Measurements from ENCODE around the gene FAM89B.
"Not testable (repeated sequence)": the region's sequence is repeated elsewhere in the genome, so short reads cannot be mapped to it uniquely, and the experiment has no call there.

The FAM89B gene

DNA sequence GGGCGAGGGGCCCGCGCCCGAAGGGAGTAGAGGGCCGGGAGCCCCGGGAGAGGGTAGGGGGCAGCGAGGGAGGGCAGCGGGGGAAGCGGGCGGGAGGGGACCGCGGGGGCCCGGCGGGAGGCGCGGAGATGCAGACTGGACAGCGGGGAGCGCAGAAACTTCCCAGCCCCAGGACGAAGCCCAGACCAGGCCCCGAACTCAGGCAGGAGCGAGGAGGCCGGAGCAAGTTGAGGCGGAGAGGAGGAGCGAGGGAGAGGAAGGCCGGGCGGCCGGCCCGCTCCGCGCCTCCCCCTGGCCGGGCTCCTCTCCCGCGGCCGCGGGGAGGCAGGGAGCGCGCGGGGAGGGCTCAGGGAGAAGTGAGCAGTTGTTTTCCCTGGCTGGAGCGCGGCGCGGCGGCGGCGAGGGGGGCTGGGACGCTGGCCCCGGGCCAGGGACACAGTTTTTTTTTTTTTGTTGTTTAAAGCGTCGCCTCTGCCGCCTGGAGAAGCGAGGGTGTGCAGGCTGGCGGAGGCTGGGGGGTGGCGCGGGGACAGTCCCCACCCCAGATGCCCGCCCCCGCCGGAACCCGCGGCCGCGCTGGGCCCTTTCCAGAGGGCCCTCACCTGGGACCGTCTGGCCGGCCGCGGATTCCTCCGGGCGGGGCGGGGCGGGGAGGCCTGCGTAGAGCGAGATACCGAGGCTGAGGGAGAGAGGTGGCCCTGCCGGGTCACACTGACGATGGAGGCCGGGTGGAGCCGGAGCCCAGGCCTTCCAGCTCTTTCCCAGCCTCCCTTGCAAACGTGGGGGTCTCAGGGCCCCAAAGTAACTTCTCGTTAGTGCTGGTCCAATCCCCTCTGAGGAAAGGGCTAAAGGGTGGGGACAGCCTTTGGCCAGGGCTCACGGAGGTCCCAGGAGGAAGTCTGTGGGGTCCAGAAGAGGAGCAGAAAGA, 14.1 kb upstream of the FAM89B start, which contains the start of gene LTBP3:
Gene LTBP3, minus strand, starts transcription at position 358 of the 928 bp plus-strand sequence. CDS start 400 bp downstream, outside the sequence.
- DNase-seq = peak; percentile 58

DNA sequence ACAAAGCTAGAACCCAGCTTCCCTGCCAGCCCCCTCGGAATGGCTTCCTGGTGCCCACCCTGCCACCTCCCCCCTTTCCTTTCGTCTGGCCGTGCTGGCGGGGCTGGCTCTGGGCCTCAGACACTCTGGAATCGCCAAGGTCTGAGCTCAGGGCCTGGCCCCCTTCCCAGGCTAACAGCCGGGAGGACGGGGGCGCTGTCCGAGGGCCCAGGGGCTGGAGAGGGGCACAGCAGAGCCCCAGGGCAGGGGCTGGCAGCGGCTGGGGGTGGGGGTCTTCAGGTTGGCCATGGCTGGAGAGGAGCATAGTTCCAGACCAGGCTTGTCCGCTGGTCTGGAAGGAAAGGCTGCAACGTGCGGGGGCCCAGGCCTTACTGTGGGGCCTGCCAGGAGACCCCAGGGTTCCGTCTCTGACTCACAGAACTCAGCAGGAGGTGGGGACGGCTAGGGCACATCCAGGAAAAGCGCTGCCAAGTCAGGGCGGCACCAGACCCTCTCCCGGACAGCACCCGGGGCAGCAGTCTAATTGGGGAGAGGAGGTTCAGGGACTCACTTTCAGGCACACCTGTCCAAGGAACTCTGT, 13.3 kb upstream of the FAM89B start:
- peak; percentile 81 for DNase-seq

DNA sequence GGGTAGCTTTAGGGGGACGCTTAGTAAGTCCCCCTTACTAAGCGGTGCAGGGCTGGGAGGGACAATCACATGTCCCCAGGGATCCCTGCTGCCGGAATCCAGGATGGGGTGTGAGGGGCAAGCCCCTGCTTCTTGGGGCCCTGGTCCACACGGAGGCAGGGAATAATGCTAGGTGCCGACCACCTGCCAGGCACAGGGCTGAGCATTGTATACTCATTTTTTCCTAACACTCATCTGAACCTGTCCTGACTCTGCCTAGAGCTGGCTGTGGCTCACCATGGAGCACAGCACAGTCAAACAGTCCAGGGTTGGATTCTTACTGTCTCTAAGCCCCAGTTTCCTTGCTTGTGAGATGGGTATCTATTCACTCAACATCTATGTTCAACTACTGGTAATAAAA, 12.8 kb upstream of the FAM89B start:
- peak; percentile 73 for DNase-seq

DNA sequence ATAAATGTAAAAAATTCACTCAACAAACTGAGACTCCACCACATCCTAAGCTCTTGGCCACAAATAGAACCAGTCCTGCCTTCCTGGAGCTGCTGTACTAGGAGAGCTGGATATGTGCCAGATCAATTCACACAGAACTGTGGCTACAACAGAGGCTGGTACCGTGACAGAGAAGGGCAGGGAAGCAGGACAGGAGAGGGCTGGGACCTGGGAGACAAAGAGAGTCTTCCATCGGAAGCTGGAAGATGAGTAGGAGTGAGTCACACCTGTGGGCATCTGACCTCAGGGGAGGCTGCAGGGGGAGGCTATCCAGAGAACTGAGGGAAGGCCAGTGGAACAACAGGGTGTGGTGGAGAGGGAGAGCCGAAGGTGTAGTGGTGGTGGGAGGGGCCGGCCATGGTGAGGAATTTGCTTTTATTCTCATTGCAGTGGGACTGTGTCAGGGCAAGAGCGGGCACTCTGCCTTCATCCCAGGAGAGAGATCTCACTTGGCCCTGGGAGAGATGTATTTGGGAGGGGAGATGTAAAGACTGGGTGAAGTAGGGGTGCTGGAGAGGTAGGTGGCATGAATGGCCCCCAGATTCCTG, 12.3 kb upstream of the FAM89B start:
- DNase-seq = peak; percentile 73

DNA sequence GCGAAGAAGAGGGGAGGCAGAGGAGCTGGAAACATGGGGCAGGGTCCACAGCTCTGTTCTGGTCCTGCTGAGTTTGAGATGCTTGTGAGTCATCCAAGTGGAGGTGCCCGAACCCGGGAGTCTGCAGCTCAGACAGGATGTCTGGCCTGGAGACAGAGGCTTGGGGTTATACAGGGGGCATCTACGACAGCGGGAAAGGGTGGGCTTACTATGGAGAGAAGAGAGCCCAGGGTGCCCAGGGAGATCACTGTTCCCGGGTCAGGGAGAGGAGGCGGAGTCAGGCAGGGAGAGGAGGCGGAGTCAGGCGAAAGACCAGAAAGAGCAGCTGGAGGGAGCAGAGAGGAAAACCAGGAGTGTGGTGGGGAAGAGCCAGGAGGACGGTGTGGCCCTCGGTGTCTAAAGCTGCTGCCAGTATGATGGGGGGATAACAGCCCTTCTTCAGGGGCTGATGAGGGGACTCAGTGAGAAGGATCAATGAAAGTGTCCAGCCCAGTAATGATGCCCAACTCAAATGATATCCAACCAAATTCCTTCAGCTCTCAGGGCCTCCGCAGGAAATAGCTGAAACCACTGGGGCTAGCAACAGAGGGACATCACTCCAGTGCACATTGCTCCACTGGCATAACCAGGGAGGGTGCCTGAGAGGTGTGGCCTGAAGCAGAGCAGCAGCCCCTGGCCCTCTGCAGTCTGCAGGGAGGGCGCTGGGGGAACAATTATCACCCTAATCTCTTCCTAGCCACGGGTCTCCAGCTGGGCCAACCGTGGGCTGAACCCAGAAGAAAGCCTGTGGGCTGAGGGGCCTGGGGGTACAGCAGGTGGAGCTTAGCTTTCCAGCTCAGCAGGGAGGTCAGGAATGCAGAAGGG, 11.6 kb upstream of the FAM89B start:
- DNase-seq = peak; percentile 64

DNA sequence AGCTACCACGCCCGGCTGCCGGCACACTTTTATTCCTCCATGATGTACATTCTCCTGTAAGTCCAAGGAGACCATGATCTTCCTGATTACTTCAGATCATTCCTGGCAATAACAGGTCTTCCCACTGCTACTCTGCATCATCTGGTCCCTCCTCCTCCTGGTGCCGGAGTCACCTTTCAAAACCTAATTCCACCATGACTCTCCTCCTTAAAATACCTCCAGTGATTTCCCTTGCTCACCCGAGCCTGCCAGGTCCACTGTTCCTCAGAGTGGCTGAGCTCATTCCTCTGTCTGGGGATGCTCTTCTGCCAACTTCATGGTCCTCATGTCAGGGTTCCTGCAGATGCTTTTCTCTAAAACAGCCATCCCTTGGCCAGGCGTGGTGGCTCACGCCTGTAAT, 10.3 kb upstream of the FAM89B start:
- DNase-seq = no peak

DNA sequence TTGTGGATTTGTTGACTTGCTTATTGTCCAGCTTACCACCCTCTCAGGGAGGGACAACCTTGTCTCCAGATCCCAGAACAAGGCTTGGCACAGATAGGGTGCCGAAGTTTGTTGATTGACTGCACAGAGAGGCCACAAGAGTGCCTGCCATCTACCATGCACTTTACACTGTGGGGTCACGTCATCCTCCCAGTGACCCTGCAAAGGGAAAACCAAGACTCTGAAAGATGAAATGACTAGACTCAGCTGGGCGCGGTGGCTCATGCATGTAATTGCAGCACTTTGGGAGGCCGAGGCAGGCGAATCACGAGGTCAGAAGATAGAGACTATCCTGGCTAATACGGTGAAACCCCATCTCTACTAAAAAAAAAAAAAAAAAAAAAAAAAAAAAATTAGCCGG, 9.6 kb upstream of the FAM89B start:
- DNase-seq = no peak

DNA sequence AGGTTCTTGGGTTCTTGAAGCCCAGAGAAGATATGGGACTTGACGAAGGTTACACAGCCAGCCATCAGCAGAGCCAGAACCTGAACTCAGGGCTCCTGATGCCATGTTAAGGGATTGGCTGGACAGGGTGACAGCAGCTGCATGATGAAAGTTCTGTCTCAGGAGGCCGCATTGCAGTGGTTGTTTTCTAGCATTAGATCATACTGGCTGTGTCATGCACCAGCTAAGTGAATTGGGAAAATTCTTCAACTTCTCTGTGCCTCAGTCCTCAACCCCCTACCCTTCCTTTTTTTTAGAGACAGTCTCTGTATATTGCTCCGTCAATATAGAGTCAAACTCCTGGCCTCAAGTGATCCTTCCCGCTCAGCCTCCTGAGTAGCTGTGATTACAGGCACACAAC, 8.7 kb upstream of the FAM89B start:
- DNase-seq = no peak

DNA sequence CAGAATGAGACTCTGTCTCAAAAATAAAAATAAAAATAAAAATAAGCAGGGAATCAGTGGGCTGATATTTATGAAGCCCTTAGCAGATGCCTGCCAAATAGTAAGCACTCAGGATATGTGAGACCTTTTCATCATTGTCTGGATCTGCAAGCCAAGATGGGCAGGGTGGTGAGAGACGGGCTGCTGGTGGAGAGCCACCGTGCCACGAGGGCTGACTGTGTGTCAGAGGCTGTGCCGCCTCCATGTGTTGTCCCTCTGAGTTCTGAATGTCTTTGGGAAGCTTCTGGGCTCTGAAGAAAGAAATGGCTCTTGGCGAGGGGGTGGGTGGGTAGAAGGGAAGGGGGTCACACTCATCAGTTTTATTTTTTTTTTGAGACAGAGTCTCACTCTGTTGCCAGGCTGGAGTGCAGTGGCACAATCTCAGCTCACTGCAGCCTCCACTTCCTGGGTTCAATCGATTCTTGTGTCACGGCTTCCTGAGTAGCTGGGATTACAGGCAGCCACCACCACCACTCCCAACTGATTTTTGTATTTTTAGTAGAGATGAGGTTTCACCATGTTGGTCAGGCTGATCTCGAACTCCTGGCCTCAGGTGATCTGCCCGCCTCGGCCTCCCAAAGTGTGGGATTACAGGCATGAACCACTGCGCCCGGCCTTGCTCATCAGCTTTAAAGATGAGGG, 7.3 kb upstream of the FAM89B start:
- not testable (repeated sequence) for DNase-seq

DNA sequence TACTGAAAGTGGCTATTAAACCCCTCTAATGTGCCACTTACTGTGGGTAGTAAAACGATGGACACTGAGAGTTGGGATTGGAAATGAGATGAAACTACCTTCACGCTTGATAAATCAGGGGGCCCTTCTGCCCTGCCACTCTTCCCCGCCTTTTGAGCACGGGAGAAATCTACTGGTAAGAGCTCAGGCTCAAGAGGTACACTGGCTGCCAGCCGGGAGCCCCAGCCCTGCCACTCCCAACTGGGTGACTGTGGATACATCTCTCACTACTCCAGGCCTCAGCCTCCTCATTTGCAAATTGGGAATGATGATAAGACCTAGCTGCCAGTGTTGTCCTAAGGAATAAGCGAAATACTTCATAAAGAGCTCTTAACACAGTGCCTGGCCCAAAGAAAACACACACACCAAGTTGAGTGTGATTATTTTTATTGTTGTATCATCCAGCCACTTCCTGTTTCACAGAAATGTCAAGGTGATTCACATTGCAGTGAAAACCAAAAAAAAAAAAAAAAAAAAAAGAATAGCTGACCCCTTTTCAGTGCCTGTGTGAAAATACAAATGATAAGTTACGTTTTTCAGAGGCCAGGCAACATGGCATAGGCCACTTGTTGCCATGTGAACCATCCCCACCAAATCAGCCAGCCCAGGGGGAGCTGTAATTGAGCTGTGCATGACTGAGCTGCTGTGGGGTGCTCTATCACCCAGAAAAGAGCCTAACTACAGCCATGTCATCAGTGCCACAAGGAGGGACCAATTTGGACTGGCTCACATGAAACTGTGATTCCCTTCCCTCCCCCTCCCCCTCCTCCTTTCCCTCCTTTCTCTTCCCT, 6.5 kb upstream of the FAM89B start:
- DNase-seq = no peak

DNA sequence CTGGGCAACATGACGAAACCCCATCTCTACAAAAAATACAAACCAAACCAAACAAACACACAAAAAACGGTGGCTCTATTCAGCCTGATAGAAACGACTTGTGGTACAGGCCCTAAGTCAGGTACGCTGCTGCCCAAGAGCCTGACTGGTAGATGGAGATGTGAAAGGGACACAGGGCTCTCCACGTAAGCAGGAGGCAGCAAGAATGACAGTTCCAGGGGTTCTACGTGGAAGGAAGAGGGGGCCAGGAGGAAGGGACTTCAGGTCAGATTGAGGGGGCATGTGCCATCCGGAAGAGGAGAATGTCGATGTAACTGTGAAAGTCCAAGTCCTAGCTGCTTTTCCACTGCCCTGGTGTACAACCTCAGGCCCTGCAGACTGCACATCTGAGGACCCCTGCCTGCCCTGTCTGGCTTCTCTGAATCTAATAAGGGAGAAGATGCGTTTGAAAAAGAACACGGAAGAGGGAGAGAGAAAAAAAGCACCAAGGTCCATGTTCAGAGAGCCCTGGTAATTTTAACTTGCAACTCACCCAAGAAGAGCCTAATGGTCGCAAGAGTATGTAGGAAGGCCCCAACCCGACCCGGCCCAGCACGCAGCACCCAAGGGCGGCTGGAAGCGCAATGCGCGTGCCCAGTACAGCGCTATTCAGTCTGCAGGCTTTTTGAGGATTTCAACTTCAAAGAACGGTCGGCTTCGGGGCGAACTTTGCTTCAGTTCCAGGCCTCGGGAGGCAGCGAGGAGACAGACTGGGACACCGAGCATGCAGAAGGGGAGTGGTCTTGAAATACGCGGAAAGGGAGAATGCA, 3.0 kb upstream of the FAM89B start:
- no peak for DNase-seq

DNA sequence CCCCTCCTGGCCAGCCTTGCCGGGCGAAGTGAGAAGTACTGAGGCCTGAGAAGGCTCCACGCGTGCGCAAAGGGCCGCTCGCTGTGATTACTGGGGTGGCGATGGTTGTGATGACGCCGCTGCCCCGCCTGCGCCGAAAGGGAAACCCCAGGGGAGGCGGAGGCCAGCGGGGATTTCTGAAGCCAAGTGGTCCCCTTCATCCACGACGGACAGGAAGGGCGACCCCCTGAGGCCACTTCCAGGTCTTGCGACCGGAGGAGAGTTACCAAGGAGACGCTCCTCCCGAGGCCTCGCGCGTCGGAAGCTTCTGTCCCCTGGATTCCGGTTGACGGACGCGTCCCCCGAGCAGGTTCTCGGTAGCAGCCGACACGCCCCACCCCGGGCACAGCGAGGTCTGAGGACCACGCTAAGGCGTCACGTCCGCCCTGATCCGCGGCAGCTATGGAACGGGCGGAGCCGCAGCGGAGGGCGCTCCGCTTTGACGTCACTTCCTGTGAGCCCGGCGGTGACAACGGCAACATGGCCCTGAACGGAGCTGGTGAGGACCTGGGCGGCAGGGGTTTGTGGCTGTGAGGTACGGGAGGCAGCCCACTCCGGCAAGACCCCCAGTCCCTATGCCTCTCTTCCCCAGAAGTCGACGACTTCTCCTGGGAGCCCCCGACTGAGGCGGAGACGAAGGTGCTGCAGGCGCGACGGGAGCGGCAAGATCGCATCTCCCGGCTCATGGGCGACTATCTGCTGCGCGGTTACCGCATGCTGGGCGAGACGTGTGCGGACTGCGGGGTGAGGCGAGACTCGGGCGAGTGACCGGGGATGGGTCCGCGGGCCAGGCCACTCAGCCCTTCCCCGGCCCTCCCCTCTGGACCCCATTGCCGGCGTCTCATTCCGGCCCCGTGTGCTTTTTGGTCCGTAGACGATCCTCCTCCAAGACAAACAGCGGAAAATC, 2.1 kb upstream of the FAM89B start, which contains the start of gene ZNRD2:
Gene ZNRD2, plus strand, starts transcription at position 505 of the 946 bp plus-strand sequence. Its CDS starts 15 bp downstream, at position 520.
- DNase-seq = peak; percentile 97

DNA sequence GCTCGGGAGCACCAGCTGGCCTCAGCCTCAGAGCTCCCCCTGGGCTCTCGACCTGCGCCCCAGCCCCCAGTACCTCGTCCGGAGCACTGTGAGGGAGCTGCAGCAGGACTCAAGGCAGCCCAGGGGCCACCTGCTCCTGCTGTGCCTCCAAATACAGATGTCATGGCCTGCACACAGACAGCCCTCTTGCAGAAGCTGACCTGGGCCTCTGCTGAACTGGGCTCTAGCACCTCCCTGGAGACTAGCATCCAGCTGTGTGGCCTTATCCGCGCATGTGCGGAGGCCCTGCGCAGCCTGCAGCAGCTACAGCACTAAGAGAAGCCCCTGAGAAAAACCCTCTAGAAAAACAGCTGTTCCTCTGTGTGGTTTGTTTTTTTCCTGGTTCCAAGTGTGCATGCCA, 918 bp upstream of the FAM89B start:
- DNase-seq = no peak

DNA sequence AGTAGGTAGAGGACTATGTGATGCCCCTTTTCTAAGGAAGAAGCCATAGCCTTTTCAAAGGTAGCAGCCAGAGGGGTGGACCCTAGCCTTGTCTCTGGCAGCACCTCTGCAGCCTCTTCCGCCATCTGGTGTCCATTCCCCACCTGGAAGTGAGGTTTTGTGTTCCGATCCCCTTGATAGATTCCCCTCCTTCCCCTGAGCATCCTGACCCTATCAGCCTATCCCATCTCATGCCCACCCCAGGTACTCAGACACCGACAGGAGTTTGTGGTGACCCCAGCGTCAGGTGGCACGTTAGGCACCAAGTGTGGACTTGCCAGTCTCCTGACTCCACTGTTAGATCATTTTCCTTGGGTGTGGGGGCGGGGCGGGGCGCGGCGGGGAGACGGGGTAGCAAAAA, 398 bp upstream of the FAM89B start:
- DNase-seq = no peak

DNA sequence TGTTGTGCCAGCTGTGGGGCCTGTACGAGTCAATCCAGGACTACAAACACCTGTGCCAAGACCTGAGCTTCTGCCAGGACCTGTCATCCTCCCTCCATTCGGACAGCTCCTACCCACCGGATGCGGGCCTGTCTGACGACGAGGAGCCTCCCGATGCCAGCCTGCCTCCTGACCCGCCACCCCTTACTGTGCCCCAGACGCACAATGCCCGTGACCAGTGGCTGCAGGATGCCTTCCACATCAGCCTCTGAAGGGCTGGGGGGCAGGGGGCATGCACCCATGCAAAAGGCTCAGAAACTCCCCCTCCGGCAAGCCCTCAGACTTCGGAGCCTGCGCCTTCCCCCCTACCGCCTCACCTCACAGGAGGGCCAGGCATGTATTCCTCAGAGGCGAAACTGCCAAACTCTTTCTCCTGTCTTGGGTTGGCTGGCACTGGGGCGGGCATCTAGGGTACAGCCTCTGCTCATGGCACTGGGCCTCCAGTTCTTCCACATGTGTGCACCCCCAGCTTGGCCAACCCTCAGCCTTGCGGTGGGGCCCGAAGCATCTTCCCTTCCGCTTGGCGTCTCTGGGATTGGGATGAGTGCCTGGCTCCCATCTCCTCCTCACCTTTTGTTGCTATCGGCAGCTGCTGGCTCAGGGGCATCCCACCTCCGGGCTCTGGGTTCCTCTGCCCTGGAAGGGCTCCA, 1.2 kb downstream of the FAM89B start:
- no peak for DNase-seq

DNA sequence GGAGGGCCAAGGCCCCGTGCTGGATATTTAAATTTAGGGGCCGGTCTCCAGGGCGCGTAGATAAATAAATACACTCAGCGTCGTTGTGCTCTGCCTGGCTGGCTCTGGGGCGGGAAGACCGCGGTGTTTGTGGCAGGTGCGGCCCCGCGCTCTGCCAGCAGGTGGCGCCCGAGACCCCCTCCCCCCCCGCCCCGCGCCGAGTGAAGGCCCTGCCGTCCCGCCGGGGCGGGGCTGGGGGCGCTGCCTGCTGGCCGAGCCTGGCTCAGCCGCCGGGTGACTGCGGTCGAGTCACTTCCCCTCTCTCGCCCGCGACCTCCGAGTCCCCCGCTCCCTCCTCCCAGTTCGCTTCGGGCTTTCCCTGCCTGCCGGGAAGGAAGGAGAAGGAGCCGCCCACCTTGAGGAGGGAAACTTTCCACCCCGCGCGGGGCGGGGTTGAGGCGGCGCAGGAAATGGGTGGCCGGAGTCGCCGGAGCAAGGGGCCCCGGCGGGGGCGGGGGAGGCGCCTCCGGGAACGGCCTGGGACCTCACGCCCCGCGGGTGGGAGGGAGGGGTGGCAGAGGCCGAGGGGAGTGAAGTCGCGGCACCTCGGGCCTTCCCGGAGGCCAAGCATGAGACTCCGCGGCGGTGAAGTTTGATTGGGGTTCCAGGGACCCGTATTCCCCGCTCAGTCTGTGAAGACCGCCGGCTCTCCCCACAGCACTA, 1.9 kb downstream of the FAM89B start:
- peak; percentile 36 for DNase-seq

DNA sequence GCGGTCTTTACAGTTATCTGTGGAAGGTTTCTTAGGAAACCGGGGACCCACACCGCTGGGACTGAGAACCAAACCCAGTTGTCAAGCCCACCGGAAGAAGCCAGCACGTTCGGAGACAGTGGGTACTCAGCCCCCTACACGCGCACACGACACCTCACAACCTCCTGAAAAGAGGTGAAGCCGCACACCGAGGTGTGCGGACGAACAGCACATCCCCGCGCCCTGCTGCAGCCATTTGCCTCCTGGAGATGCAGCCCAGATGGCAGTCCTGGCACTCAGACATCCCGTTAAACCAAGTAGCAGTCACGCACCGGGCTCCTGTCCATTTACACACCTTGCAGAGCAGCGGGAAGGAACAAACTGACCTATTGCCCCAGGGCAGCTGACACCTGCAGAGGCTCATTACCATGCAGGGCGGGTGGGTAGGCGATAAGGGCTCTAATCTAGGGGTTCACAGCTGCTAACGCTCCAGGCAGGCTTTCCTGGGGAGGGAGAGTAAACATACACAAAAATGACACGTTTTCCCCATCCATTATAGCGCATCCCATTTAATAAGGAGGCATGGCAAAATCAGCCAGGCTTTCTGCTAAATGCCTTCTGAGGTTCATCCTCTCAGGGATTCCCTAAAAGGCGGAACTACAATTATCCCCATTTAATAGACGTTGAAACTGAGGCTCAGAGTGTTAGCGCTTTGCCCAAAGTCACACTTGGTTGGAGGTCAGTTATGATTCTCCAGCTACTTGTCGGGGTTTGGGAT, 2.7 kb downstream of the FAM89B start:
- DNase-seq = no peak
